Measurements from ENCODE around the gene RELB.
A peak's percentile ranks its signal among the peaks of the same experiment; 100 is the strongest.
"Not testable (repeated sequence)": the region's sequence is repeated elsewhere in the genome, so short reads cannot be mapped to it uniquely, and the experiment has no call there.

GRCh38 chr19:45000665-45001064, 599 bp upstream of the RELB start:
- TF ChIP-seq CTCF, POLR2A (IDR thresholded peaks at IDR 0.05): not testable (repeated sequence)
- peak in 1 of 2 donors; percentile 15 for TF ChIP-seq POLR2AphosphoS5 (IDR thresholded peaks at IDR 0.05; ENCODE audit: insufficient read depth in 1 of 2, low read depth in 1 of 2)

All from vagina (tissue), 2 donors.